ENCODE measurements around the gene CERCAM. TPM values are rescaled to one million over a fixed set of nuclear protein-coding genes. Genes with fewer than 3 reads are reported as not detected.

CERCAM gene
- total RNA-seq, 1 donor: 195 TPM

GRCh38 chr9:128374221-128374675 lies 46.4 kb upstream of the CERCAM start:
- peaks cover 7% of the 10 kb centered on the region for H4K20me1 ChIP-seq (ENCODE audit: insufficient read depth, low read length)
- no peak overlapping the region for H2AFZ ChIP-seq (ENCODE audit: low read length)
- DNase-seq (ENCODE audit: insufficient read length, low spot score, missing footprints): peak; percentile 46
- TF ChIP-seq CTCF (IDR thresholded peaks at IDR 0.05; ENCODE audit: extremely low read depth, low read depth, low read length): no peak
- H3K36me3 ChIP-seq (ENCODE audit: insufficient read depth, low read length): peaks cover 14% of the 10 kb centered on the region
- H3K27ac ChIP-seq (ENCODE audit: low read depth, low read length): no peak overlapping the region
- peaks cover 20% of the 10 kb centered on the region for H3K4me1 ChIP-seq (ENCODE audit: insufficient read depth, low read length)
- H3K27me3 ChIP-seq (ENCODE audit: insufficient read depth, low read length): no peaks in the 10 kb centered on the region
- H3K4me3 ChIP-seq (ENCODE audit: insufficient read depth, low read length): no peak overlapping the region
- H3K4me2 ChIP-seq (ENCODE audit: insufficient read depth, low read length): no peak overlapping the region
- peaks cover 59% of the 10 kb centered on the region for H3K79me2 ChIP-seq (ENCODE audit: insufficient read depth, low read length)
- no peaks in the 10 kb centered on the region for H3K9me3 ChIP-seq (ENCODE audit: low read depth, low read length)

- DNase-seq (ENCODE audit: insufficient read length, low spot score, missing footprints): peak; percentile 22
- Histone ChIP-seq H3K9me3 (ENCODE audit: low read depth, low read length) (no peaks in the 10 kb centered on the region), H3K79me2 (ENCODE audit: insufficient read depth, low read length) (peaks cover 59% of the 10 kb centered on the region), H3K4me1 (ENCODE audit: insufficient read depth, low read length) (peaks cover 14% of the 10 kb centered on the region), H4K20me1 (ENCODE audit: insufficient read depth, low read length) (peaks cover 7% of the 10 kb centered on the region), H3K4me2 (ENCODE audit: insufficient read depth, low read length) (no peak overlapping the region), H3K4me3 (ENCODE audit: insufficient read depth, low read length) (no peak overlapping the region), H3K27ac (ENCODE audit: low read depth, low read length) (no peak overlapping the region), H3K36me3 (ENCODE audit: insufficient read depth, low read length) (peaks cover 21% of the 10 kb centered on the region), H2AFZ (ENCODE audit: low read length) (no peak overlapping the region), H3K27me3 (ENCODE audit: insufficient read depth, low read length) (no peaks in the 10 kb centered on the region)
- TF ChIP-seq CTCF (IDR thresholded peaks at IDR 0.05; ENCODE audit: extremely low read depth, low read depth, low read length): no peak
Measured at GRCh38 chr9:128375865-128376264, 44.8 kb upstream of the CERCAM start.

GRCh38 chr9:128382261-128382660 lies 38.4 kb upstream of the CERCAM start:
- Histone ChIP-seq H3K36me3 (ENCODE audit: insufficient read depth, low read length) (peaks cover 33% of the 10 kb centered on the region), H3K79me2 (ENCODE audit: insufficient read depth, low read length) (peaks cover 20% of the 10 kb centered on the region), H4K20me1 (ENCODE audit: insufficient read depth, low read length) (peaks cover 18% of the 10 kb centered on the region), H3K4me3 (ENCODE audit: insufficient read depth, low read length) (no peak overlapping the region), H3K9me3 (ENCODE audit: low read depth, low read length) (no peaks in the 10 kb centered on the region), H3K4me2 (ENCODE audit: insufficient read depth, low read length) (no peak overlapping the region), H2AFZ (ENCODE audit: low read length) (no peak overlapping the region), H3K27ac (ENCODE audit: low read depth, low read length) (no peak overlapping the region), H3K27me3 (ENCODE audit: insufficient read depth, low read length) (no peaks in the 10 kb centered on the region), H3K4me1 (ENCODE audit: insufficient read depth, low read length) (peaks cover 13% of the 10 kb centered on the region)
- peak; percentile 62 for DNase-seq (ENCODE audit: insufficient read length, low spot score, missing footprints)
- no peak for TF ChIP-seq CTCF (IDR thresholded peaks at IDR 0.05; ENCODE audit: extremely low read depth, low read depth, low read length)

GRCh38 chr9:128383007-128383753 lies 37.5 kb upstream of the CERCAM start:
- peak; percentile 54 for DNase-seq (ENCODE audit: insufficient read length, low spot score, missing footprints)
- Histone ChIP-seq H4K20me1 (ENCODE audit: insufficient read depth, low read length) (peaks cover 14% of the 10 kb centered on the region), H3K9me3 (ENCODE audit: low read depth, low read length) (no peaks in the 10 kb centered on the region), H3K4me3 (ENCODE audit: insufficient read depth, low read length) (no peak overlapping the region), H3K79me2 (ENCODE audit: insufficient read depth, low read length) (peaks cover 13% of the 10 kb centered on the region), H3K27ac (ENCODE audit: low read depth, low read length) (no peak overlapping the region), H3K4me2 (ENCODE audit: insufficient read depth, low read length) (no peak overlapping the region), H2AFZ (ENCODE audit: low read length) (no peak overlapping the region), H3K27me3 (ENCODE audit: insufficient read depth, low read length) (no peaks in the 10 kb centered on the region), H3K4me1 (ENCODE audit: insufficient read depth, low read length) (peaks cover 13% of the 10 kb centered on the region), H3K36me3 (ENCODE audit: insufficient read depth, low read length) (peaks cover 41% of the 10 kb centered on the region)
- no peak for TF ChIP-seq CTCF (IDR thresholded peaks at IDR 0.05; ENCODE audit: extremely low read depth, low read depth, low read length)

All from osteoblast (primary cell).